HCT116 (cell line): ENCODE data around the gene CA11. TPM values are rescaled to one million over a fixed set of nuclear protein-coding genes. Genes with fewer than 3 reads are reported as not detected.

ENCODE experiments used
- ATAC-seq: fragments of 200-7000 bp; cut with Tn5 transposase; 2 replicates; pipeline ENCODE4 v1.9.1; 2020; ENCODE audit warnings: mild to moderate bottlenecking, moderate library complexity
- BruUV-seq: library from RNA; stranded (reverse); fragments of 400-500 nt; replicated peaks from 2 replicates; lab custom pipeline; 2021; lab: Mats Ljungman, UMichigan
- CTCF ChIA-PET: fragments of 300-600 bp; sonication (Branson Sonifier 250); formaldehyde crosslinking; loops from one replicate; lab custom pipeline; 2021; ENCODE audit warnings: antibody characterized with exemption; lab: Charles Lee
- POLR2A ChIA-PET: fragments of 300-600, 350-600 bp; sonication (Branson Sonifier 250); formaldehyde crosslinking; loops from one replicate; lab custom pipeline; 2021; ENCODE audit warnings: antibody characterized with exemption; lab: Charles Lee
- RAD21 ChIA-PET, 2 experiments: fragments of 300-600 bp; sonication (Branson Sonifier 250); formaldehyde crosslinking; loops; one replicate each; lab custom pipeline; 2023; ENCODE audit warnings: low total read pairs in 2 of 2; ENCODE audit not compliant: uncharacterized antibody in 2 of 2, unreplicated experiment in 2 of 2, low non-redundant PET in 1 of 2; lab: Charles Lee
- DNase-seq: peaks from one replicate; pipeline ENCODE4 v3.0.0-alpha.2; 2010; ENCODE audit warnings: low read depth, low spot score
- H2AFZ ChIP-seq: fragments of 200-600 bp; shearing (Covaris generic), sonication (generic); 2 replicates; pipeline ENCODE4 v1.6.1; 2017; ENCODE audit warnings: low read depth, mixed run types, mixed read lengths, antibody characterized with exemption, low read length; ENCODE audit not compliant: poor library complexity, severe bottlenecking
- H3K27ac ChIP-seq: 2 replicates; pipeline ENCODE4 v1.5.1; 2012; ENCODE audit warnings: low read depth, low read length
- H3K27me3 ChIP-seq: fragments of 200-600 bp; sonication (generic); 2 replicates; pipeline ENCODE4 v1.6.1; 2016; ENCODE audit warnings: mixed run types, low read length, mixed read lengths; ENCODE audit not compliant: insufficient read depth
- H3K36me3 ChIP-seq, 2 experiments: fragments of 200-500 bp in 1 of 2; fragments of 200-600 bp in 1 of 2; sonication (Bioruptor generic) in 1 of 2; sonication (generic) in 1 of 2; 2 replicates each; pipeline versions ENCODE4 v1.5.1 to v1.6.1; 2014 to 2016; ENCODE audit warnings: low read length in 2 of 2, inconsistent platforms in 1 of 2, mixed read lengths in 1 of 2, mixed run types in 1 of 2; ENCODE audit not compliant: insufficient read depth in 2 of 2, control insufficient read depth in 1 of 2
- H3K4me1 ChIP-seq, 2 experiments: fragments of 200-600 bp in 1 of 2; sonication (generic) in 1 of 2; 2 replicates each; pipeline versions ENCODE4 v1.5.1 to v1.6.1; 2012 to 2017; ENCODE audit warnings: low read length in 2 of 2, inconsistent platforms in 1 of 2, mild to moderate bottlenecking in 1 of 2, mixed read lengths in 1 of 2, mixed run types in 1 of 2, moderate library complexity in 1 of 2; ENCODE audit not compliant: insufficient read depth in 2 of 2, control insufficient read depth in 1 of 2
- H3K4me2 ChIP-seq: fragments of 200-600 bp; sonication (generic); 2 replicates; pipeline ENCODE4 v1.6.1; 2017; ENCODE audit warnings: mixed run types, low read length, mixed read lengths
- H3K4me3 ChIP-seq, 2 experiments: fragments of 200-600 bp in 1 of 2; sonication (generic) in 1 of 2; replicated peaks in 1 of 2; 2 replicates each; pipeline ENCODE4 v1.5.1; 2011 to 2016; ENCODE audit warnings: low read length in 2 of 2, control low read depth in 1 of 2, low read depth in 1 of 2, mild to moderate bottlenecking in 1 of 2, mixed read lengths in 1 of 2, mixed run types in 1 of 2
- H3K79me2 ChIP-seq: fragments of 200-600 bp; sonication (generic); 2 replicates; pipeline ENCODE4 v1.6.1; 2017; ENCODE audit warnings: mild to moderate bottlenecking, mixed run types, low read length, moderate library complexity, mixed read lengths; ENCODE audit not compliant: insufficient read depth
- H3K9ac ChIP-seq: fragments of 200-600 bp; sonication (generic); 2 replicates; pipeline ENCODE4 v1.6.1; 2016; ENCODE audit warnings: low read length, mixed read lengths
- H3K9me2 ChIP-seq: fragments of 200-600 bp; sonication (generic), shearing (Covaris generic); 2 replicates; pipeline ENCODE4 v1.6.1; 2017; ENCODE audit warnings: mixed run types, mild to moderate bottlenecking, moderate library complexity; ENCODE audit not compliant: insufficient read depth
- H3K9me3 ChIP-seq, 2 experiments: fragments of 200-500 bp in 1 of 2; fragments of 200-600 bp in 1 of 2; sonication (Bioruptor generic) in 1 of 2; sonication (generic) in 1 of 2; 2 replicates each; pipeline ENCODE4 v1.6.1; 2014 to 2017; ENCODE audit warnings: low read length in 2 of 2, mixed read lengths in 2 of 2, inconsistent platforms in 1 of 2, low read depth in 1 of 2, mild to moderate bottlenecking in 1 of 2, mixed run types in 1 of 2, moderate library complexity in 1 of 2; ENCODE audit not compliant: control insufficient read depth in 1 of 2, insufficient read depth in 1 of 2
- H4K20me1 ChIP-seq: fragments of 200-600 bp; sonication (generic), shearing (Covaris generic); 2 replicates; pipeline ENCODE4 v1.6.1; 2017; ENCODE audit warnings: mixed run types, mild to moderate bottlenecking, moderate library complexity; ENCODE audit not compliant: insufficient read depth
- ELF1 ChIP-seq: IDR thresholded peaks from 2 replicates; pipeline ENCODE4 v1.6.1; 2012; ENCODE audit warnings: low read depth, borderline replicate concordance
- EZH2phosphoT487 ChIP-seq: fragments of 200-600 bp; IDR thresholded peaks from 2 replicates; pipeline ENCODE4 v1.6.1; 2018; ENCODE audit warnings: antibody characterized with exemption, borderline replicate concordance
- SIN3A ChIP-seq: IDR thresholded peaks from 2 replicates; pipeline ENCODE4 v1.6.1; 2012; ENCODE audit warnings: low read depth
- ZNF274 ChIP-seq: fragments of 200-500 bp; sonication (Bioruptor generic); IDR thresholded peaks from 2 replicates; pipeline ENCODE4 v1.6.1; 2014; ENCODE audit warnings: mild to moderate bottlenecking, low read depth, low read length, inconsistent platforms
- intact Hi-C: fragments of 100-400 bp; cut with micrococcal nuclease; formaldehyde crosslinking; loops from 2 replicates; pipeline ENCODE4 v1.10.0; 2022
- total RNA-seq: library from RNA; stranded (reverse); gene quantifications from one replicate; pipeline ENCODE4 v1.2.1, GENCODE V29; 2021; ENCODE audit not compliant: unreplicated experiment
- TF ChIP-seq, protein P1 (sequence below), 3 experiments: fragments of 200-600 bp in 1 of 3; sonication (generic) in 1 of 3; IDR thresholded peaks in 2 of 3; conservative IDR thresholded peaks in 1 of 3; 2 replicates each; pipeline ENCODE4 v1.5.1; 2012 to 2017; ENCODE audit warnings: low read depth in 2 of 3, low read length in 2 of 3, antibody characterized with exemption in 1 of 3, borderline replicate concordance in 1 of 3, control low read depth in 1 of 3, mild to moderate bottlenecking in 1 of 3, mixed read lengths in 1 of 3, mixed run types in 1 of 3, moderate library complexity in 1 of 3; ENCODE audit not compliant: insufficient read depth in 1 of 3

The CA11 gene
- total RNA-seq, 1 experiment from 2014 or later = 29.6 TPM

DNA sequence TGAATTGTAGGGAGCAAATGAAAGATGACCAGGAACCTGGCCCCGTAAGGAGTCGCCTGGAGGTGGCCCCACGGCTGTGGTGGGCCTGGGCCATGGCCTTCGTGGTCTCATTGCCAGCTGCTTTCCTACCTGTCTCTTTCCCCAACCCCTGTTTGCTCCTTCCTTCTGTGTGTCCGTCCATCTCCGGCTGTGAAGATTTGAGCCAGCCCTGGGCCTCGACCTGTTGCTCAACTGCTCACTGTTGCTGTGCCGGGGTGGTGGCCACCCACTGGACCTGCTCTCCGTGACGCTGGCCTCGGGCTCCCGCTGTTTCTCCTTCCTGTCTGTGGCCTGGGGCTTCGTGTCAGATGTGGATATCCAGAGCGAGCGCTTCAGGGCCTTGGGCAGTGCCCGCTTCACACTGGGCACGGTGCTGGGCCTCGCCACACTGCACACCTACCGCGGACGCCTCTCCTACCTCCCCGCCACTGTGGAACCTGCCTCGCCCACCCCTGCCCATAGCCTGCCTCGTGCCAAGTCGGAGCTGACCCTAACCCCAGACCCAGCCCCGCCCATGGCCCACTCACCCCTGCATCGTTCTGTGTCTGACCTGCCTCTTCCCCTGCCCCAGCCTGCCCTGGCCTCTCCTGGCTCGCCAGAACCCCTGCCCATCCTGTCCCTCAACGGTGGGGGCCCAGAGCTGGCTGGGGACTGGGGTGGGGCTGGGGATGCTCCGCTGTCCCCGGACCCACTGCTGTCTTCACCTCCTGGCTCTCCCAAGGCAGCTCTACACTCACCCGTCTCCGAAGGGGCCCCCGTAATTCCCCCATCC is 17.3 kb downstream of the CA11 start:
- CTCF ChIA-PET = interaction anchor here (1.2 kb wide), 1 partner anchor 9 kb away, joined by 3 read pairs; the partner anchor contains the start of genes RPL18 and SPHK2
- peak overlapping the region; percentile 57; the same call in 1 of the 2 replicates for H3K27ac ChIP-seq
- peaks cover 2 to 13% of the 10 kb centered on the region in 2 experiments; a peak in 1 of 4 replicates for H3K36me3 ChIP-seq
- BruUV-seq = no TSS peak
- no peaks in the 10 kb centered on the region for H3K9me2 ChIP-seq
- H2AFZ ChIP-seq = no peak overlapping the region
- no peaks in the 10 kb centered on the region for H3K27me3 ChIP-seq
- H3K4me2 ChIP-seq = no peak overlapping the region
- no peaks in the 10 kb centered on the region for H3K9me3 ChIP-seq
- no peak for ATAC-seq
- TF ChIP-seq, protein P1, sequence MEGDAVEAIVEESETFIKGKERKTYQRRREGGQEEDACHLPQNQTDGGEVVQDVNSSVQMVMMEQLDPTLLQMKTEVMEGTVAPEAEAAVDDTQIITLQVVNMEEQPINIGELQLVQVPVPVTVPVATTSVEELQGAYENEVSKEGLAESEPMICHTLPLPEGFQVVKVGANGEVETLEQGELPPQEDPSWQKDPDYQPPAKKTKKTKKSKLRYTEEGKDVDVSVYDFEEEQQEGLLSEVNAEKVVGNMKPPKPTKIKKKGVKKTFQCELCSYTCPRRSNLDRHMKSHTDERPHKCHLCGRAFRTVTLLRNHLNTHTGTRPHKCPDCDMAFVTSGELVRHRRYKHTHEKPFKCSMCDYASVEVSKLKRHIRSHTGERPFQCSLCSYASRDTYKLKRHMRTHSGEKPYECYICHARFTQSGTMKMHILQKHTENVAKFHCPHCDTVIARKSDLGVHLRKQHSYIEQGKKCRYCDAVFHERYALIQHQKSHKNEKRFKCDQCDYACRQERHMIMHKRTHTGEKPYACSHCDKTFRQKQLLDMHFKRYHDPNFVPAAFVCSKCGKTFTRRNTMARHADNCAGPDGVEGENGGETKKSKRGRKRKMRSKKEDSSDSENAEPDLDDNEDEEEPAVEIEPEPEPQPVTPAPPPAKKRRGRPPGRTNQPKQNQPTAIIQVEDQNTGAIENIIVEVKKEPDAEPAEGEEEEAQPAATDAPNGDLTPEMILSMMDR (IDR thresholded peaks at IDR 0.05 in 2 of 3, conservative IDR thresholded peaks at IDR 0.05 in 1 of 3; ENCODE audit: borderline replicate concordance in 1 of 3, insufficient read depth in 1 of 3, low read depth in 2 of 3, low read length in 2 of 3) = no peak
- TF ChIP-seq ELF1 (no peak), EZH2phosphoT487 (no peak), SIN3A (no peak), ZNF274 (no peak)
- TF ChIP-seq, all 23 proteins: peak for 0
- intact Hi-C loops = no loop called here
- H3K4me1 ChIP-seq = peaks cover 41 to 56% of the 10 kb centered on the region in 2 experiments
- no peak for DNase-seq
- 0 out of 2 replicates have a peak overlapping the region, but pooled peaks have one; percentile 5 for H3K9ac ChIP-seq
- H3K4me3 ChIP-seq = no peak overlapping the region
- peaks cover 18% of the 10 kb centered on the region; the same call in 1 of the 2 replicates for H3K79me2 ChIP-seq
- ChIA-PET POLR2A (interaction anchor here (1.6 to 1.8 kb wide), 3 partner anchors 9 to 12 kb away, joined by 8 to 22 read pairs (median 9); partner anchors contain the start of genes RPL18 and SPHK2), RAD21 (no interaction called here)
- H4K20me1 ChIP-seq = no peaks in the 10 kb centered on the region
